Vagina (tissue), 2 donors: ENCODE measurements around the gene CSH2.
"Not testable (repeated sequence)": the region's sequence is repeated elsewhere in the genome, so short reads cannot be mapped to it uniquely, and the experiment has no call there.

Experiments used
- CTCF ChIP-seq, 3 experiments: fragments of 450-650 bp in 2 of 3; fragments of 200-600 bp in 1 of 3; sonication (generic) in 1 of 3; IDR thresholded peaks; one replicate each; pipeline ENCODE4 v1.5.1; 2017 to 2019; ENCODE audit warnings: antibody characterized with exemption in 3 of 3, mild to moderate bottlenecking in 2 of 3, moderate library complexity in 2 of 3
- POLR2A ChIP-seq, 2 donors: fragments of 450-650 bp; IDR thresholded peaks; one replicate each; pipeline ENCODE4 v1.6.1; 2017; ENCODE audit warnings: antibody characterized with exemption in 2 of 2, mild to moderate bottlenecking in 2 of 2, moderate library complexity in 2 of 2
- POLR2AphosphoS5 ChIP-seq, 2 donors: sonication (generic); formaldehyde crosslinking; IDR thresholded peaks; one replicate each; pipeline ENCODE4 v1.9.0; 2017; ENCODE audit warnings: antibody characterized with exemption in 2 of 2, mild to moderate bottlenecking in 2 of 2, low read depth in 1 of 2; ENCODE audit not compliant: insufficient read depth in 1 of 2

DNA sequence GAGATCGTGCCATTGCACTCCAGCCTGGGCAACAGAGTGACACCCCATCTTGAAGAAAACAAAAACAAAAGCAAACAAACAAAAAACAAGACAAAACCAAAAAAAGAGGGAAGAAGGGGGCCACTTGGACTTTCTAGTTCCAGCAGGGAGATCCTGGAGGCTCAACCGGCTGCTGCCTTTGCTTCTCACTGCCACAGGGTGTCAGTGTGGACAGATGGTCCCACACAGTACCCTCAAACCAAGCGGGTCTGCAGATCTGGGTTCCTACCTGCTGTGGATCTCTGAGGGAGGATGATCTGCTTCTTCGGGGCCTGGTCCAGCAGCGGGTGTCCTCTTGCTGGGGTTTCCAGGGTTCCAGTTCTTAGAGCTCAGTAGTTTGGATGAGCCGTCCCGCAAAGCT, 6.9 kb downstream of the CSH2 start:
- TF ChIP-seq CTCF (IDR thresholded peaks at IDR 0.05); POLR2A (IDR thresholded peaks at IDR 0.05); POLR2AphosphoS5 (IDR thresholded peaks at IDR 0.05; ENCODE audit: insufficient read depth in 1 of 2, low read depth in 1 of 2): not testable (repeated sequence)
